ENCODE data around the gene PARL. TPM values are rescaled to one million over a fixed set of nuclear protein-coding genes. Genes with fewer than 3 reads are reported as not detected.

The PARL gene
- total and polyA plus RNA-seq, 10 of the 15 experiments (the other 5 are each of a cell fraction or from before 2014, with no cell fraction given): 49.7 to 113 (median 77.2) TPM

DNA sequence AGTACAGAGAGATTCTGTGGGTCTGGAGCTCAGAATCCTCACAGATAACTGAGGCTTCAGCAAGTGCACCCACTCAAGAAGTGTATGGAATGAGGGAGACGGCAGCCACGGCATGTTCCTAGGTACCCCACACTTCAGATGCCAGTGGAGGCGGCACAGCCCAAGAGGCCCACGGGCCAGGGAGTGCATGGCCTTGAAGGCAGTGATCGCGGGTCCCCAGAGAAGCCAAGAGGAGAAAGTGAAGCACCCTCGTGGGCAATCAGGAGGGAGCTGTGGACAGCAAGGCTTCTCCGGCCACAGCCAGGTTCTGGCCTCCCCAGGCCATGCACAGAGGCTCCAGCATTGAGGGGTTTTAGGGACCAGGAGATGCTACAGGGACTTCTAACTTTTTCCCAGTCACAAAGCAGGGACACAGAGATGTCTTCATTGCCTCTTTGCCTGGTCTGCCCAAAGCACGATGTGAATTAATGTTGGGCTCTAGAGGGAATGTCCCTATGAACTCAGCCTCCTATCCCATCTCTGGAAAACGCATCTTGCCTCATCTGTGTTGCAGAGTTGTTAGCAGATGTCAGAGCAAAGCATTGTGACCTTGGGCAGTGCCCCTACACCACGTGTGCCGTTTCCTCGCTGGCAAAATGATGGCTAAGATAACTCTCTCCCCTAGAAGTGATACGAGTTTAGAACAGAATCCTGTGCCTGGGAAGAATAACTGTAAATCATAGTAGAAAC is 56.7 kb downstream of the PARL start (continued):
- TF ChIP-seq, protein P1, sequence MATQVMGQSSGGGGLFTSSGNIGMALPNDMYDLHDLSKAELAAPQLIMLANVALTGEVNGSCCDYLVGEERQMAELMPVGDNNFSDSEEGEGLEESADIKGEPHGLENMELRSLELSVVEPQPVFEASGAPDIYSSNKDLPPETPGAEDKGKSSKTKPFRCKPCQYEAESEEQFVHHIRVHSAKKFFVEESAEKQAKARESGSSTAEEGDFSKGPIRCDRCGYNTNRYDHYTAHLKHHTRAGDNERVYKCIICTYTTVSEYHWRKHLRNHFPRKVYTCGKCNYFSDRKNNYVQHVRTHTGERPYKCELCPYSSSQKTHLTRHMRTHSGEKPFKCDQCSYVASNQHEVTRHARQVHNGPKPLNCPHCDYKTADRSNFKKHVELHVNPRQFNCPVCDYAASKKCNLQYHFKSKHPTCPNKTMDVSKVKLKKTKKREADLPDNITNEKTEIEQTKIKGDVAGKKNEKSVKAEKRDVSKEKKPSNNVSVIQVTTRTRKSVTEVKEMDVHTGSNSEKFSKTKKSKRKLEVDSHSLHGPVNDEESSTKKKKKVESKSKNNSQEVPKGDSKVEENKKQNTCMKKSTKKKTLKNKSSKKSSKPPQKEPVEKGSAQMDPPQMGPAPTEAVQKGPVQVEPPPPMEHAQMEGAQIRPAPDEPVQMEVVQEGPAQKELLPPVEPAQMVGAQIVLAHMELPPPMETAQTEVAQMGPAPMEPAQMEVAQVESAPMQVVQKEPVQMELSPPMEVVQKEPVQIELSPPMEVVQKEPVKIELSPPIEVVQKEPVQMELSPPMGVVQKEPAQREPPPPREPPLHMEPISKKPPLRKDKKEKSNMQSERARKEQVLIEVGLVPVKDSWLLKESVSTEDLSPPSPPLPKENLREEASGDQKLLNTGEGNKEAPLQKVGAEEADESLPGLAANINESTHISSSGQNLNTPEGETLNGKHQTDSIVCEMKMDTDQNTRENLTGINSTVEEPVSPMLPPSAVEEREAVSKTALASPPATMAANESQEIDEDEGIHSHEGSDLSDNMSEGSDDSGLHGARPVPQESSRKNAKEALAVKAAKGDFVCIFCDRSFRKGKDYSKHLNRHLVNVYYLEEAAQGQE (IDR thresholded peaks at IDR 0.05; ENCODE audit: low read depth, low read length): no peak
- TF ChIP-seq RB1 (IDR thresholded peaks at IDR 0.05; ENCODE audit: borderline replicate concordance): no peak

- Histone ChIP-seq H4K20me1 (ENCODE audit: control insufficient read depth, insufficient read depth) (no peaks in the 10 kb centered on the region), H3K9me3 (replicated peaks; ENCODE audit: control insufficient read depth, insufficient read depth, low read length) (no peaks in the 10 kb centered on the region), H3K27ac (ENCODE audit: control insufficient read depth, insufficient read depth) (no peak overlapping the region), H3K4me1 (ENCODE audit: control insufficient read depth, insufficient read depth, low read length) (peaks cover 10% of the 10 kb centered on the region), H2AFZ (ENCODE audit: control insufficient read depth, low read depth, low read length) (no peak overlapping the region), H3K79me2 (ENCODE audit: control insufficient read depth, insufficient read depth, low read length) (no peaks in the 10 kb centered on the region), H3K36me3 (ENCODE audit: control insufficient read depth in 2 of 2, insufficient read depth in 2 of 2, low read length in 1 of 2) (peaks cover 0 to 7% of the 10 kb centered on the region in 2 experiments; a peak in 2 of 4 replicates), H3K4me2 (ENCODE audit: control insufficient read depth, insufficient read depth) (no peak overlapping the region), H3K27me3 (replicated peaks in 1 of 2; ENCODE audit: control insufficient read depth in 2 of 2, insufficient read depth in 2 of 2, low read length in 1 of 2) (no peaks in the 10 kb centered on the region), H3K9ac (ENCODE audit: control insufficient read depth, insufficient read depth, low read length) (no peak overlapping the region), H3K4me3 (no peak overlapping the region)
- in situ Hi-C loops (cut with MboI) (no loop called here), intact Hi-C loops (cut with micrococcal nuclease; ENCODE audit: unreplicated experiment) (no loop called here)
- ATAC-seq (peak; percentile 12; the same call in 2 of the 3 replicates), FAIRE-seq (no peak), DNase-seq (ENCODE audit: low read depth, low spot score) (no peak)
- CTCF ChIA-PET: interaction anchor here (0.6 to 1.4 kb wide), 2 partner anchors 58 to 267 kb away, joined by 3 to 4 read pairs; partner anchors contain the start of gene PARL
- BruUV-seq (replicated peaks): no TSS peak
- RAD21 ChIA-PET (ENCODE audit: unreplicated experiment): interaction anchor here (1.0 kb wide), 1 partner anchor 58 kb away, joined by 5 read pairs; the partner anchor contains the start of gene PARL
- POLR2A ChIA-PET: no interaction called here
- 94% methylated on average over 14 of the region's 14 CpGs for WGBS (ENCODE audit: insufficient coverage, insufficient replicate concordance, low lambda C conversion rate, missing lambda C conversion rate)
- SMC1A ChIA-PET (ENCODE audit: uncharacterized antibody, unreplicated experiment): interaction anchor here (1.2 kb wide), 1 partner anchor 8 kb away, joined by 3 read pairs; no protein-coding TSS in a partner anchor
- TF ChIP-seq RCOR1 (conservative IDR thresholded peaks at IDR 0.05; ENCODE audit: low read depth, low read length) (no peak), ATF7 (IDR thresholded peaks at IDR 0.05; ENCODE audit: low read depth) (no peak), SMAD5 (IDR thresholded peaks at IDR 0.05; ENCODE audit: low read depth) (no peak), GABPA (IDR thresholded peaks at IDR 0.05; ENCODE audit: low read depth) (no peak), STAT3 (IDR thresholded peaks at IDR 0.05; ENCODE audit: low read depth, low read length) (no peak), ZNF207 (IDR thresholded peaks at IDR 0.05; ENCODE audit: borderline replicate concordance) (no peak), BCL11A (IDR thresholded peaks at IDR 0.05; ENCODE audit: low read depth, low read length) (no peak), KDM1A (IDR thresholded peaks at IDR 0.05; ENCODE audit: borderline replicate concordance) (no peak), ELK1 (IDR thresholded peaks at IDR 0.05; ENCODE audit: low read depth, low read length) (no peak), MTA2 (IDR thresholded peaks at IDR 0.05; ENCODE audit: low read depth) (no peak)
- TF ChIP-seq, protein P2, sequence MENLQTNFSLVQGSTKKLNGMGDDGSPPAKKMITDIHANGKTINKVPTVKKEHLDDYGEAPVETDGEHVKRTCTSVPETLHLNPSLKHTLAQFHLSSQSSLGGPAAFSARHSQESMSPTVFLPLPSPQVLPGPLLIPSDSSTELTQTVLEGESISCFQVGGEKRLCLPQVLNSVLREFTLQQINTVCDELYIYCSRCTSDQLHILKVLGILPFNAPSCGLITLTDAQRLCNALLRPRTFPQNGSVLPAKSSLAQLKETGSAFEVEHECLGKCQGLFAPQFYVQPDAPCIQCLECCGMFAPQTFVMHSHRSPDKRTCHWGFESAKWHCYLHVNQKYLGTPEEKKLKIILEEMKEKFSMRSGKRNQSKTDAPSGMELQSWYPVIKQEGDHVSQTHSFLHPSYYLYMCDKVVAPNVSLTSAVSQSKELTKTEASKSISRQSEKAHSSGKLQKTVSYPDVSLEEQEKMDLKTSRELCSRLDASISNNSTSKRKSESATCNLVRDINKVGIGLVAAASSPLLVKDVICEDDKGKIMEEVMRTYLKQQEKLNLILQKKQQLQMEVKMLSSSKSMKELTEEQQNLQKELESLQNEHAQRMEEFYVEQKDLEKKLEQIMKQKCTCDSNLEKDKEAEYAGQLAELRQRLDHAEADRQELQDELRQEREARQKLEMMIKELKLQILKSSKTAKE (IDR thresholded peaks at IDR 0.05; ENCODE audit: low read depth, poor library complexity, severe bottlenecking): no peak
Observed at GRCh38 chr3:183826448-183827250, 58.0 kb downstream of the PARL start.
